ENCODE data around the gene BCL11A. TPM values are rescaled to one million over a fixed set of nuclear protein-coding genes. Genes with fewer than 3 reads are reported as not detected.

BCL11A gene
- total and polyA plus RNA-seq, 8 donors, result 1.2 to 27.4 (median 16.3) TPM

GRCh38 chr2:60569680-60570111, 16.2 kb upstream of the BCL11A start:
- WGBS, 5 donors, result 2 to 4% (median 2%) methylated on average over 13 of the region's 13 CpGs
- intact Hi-C loops (cut with DNase I; ENCODE audit: low total_unique reads), result no loop called here

GRCh38 chr2:60567919-60568768, 14.7 kb upstream of the BCL11A start:
- H3K4me3 ChIP-seq, result no peak overlapping the region
- intact Hi-C loops (cut with DNase I; ENCODE audit: low total_unique reads), result no loop called here
- no peak overlapping the region for H3K27ac ChIP-seq
- no peak for DNase-seq
- 18 to 36% (median 26%) methylated on average over 11 of the region's 11 CpGs for WGBS, 5 donors
- peaks cover 0 to 95% (median 37%) of the 10 kb centered on the region in 3 donors for H3K27me3 ChIP-seq
- no peaks in the 10 kb centered on the region for H3K9me3 ChIP-seq
- TF ChIP-seq POLR2A (IDR thresholded peaks at IDR 0.05), result no peak
- TF ChIP-seq POLR2AphosphoS5 (IDR thresholded peaks at IDR 0.05), result no peak
- TF ChIP-seq EP300 (IDR thresholded peaks at IDR 0.05), result no peak
- no peak for TF ChIP-seq CTCF (IDR thresholded peaks at IDR 0.05)
- H3K4me1 ChIP-seq, result peaks cover 8 to 19% (median 12%) of the 10 kb centered on the region in 4 donors
- no peaks in the 10 kb centered on the region for H3K36me3 ChIP-seq

More at GRCh38 chr2:60569680-60570111, 16.2 kb upstream of the BCL11A start:
- TF ChIP-seq EP300 (IDR thresholded peaks at IDR 0.05) (no peak), POLR2A (IDR thresholded peaks at IDR 0.05) (no peak), POLR2AphosphoS5 (IDR thresholded peaks at IDR 0.05) (no peak), CTCF (IDR thresholded peaks at IDR 0.05) (no peak)
- H3K27me3 ChIP-seq, result peaks cover 0 to 90% (median 37%) of the 10 kb centered on the region in 3 donors
- DNase-seq, result peak in 1 of 2 donors; percentile 30
- H3K36me3 ChIP-seq, result no peaks in the 10 kb centered on the region
- no peaks in the 10 kb centered on the region for H3K9me3 ChIP-seq
- H3K4me3 ChIP-seq, result peak overlapping the region in 3 of 4 donors; percentile 7 to 27 (median 17)
- no peak overlapping the region for H3K27ac ChIP-seq
- H3K4me1 ChIP-seq, result peaks cover 8 to 19% (median 12%) of the 10 kb centered on the region in 4 donors

GRCh38 chr2:60567096-60567495, 13.6 kb upstream of the BCL11A start:
- WGBS, 5 donors, result 86 to 94% (median 91%) methylated on average over 4 of the region's 4 CpGs
- TF ChIP-seq POLR2AphosphoS5 (IDR thresholded peaks at IDR 0.05) (no peak), POLR2A (IDR thresholded peaks at IDR 0.05) (no peak), CTCF (IDR thresholded peaks at IDR 0.05) (no peak), EP300 (IDR thresholded peaks at IDR 0.05) (no peak)
- H3K4me1 ChIP-seq, result peaks cover 8 to 19% (median 12%) of the 10 kb centered on the region in 4 donors
- no peak for DNase-seq
- H3K27ac ChIP-seq, result no peak overlapping the region
- no peaks in the 10 kb centered on the region for H3K9me3 ChIP-seq
- intact Hi-C loops (cut with DNase I; ENCODE audit: low total_unique reads), result no loop called here
- peaks cover 0 to 90% (median 32%) of the 10 kb centered on the region in 3 donors for H3K27me3 ChIP-seq
- no peak overlapping the region for H3K4me3 ChIP-seq
- no peaks in the 10 kb centered on the region for H3K36me3 ChIP-seq

GRCh38 chr2:60565472-60565871, 12.0 kb upstream of the BCL11A start:
- Histone ChIP-seq H3K27me3 (peaks cover 0 to 79% (median 15%) of the 10 kb centered on the region in 3 donors), H3K36me3 (no peaks in the 10 kb centered on the region), H3K4me1 (peaks cover 8 to 18% (median 12%) of the 10 kb centered on the region in 4 donors), H3K27ac (no peak overlapping the region), H3K4me3 (no peak overlapping the region), H3K9me3 (no peaks in the 10 kb centered on the region)
- intact Hi-C loops (cut with DNase I; ENCODE audit: low total_unique reads), result no loop called here
- TF ChIP-seq EP300 (IDR thresholded peaks at IDR 0.05), result no peak
- TF ChIP-seq POLR2AphosphoS5 (IDR thresholded peaks at IDR 0.05), result no peak
- no peak for TF ChIP-seq POLR2A (IDR thresholded peaks at IDR 0.05)
- peak in 1 of 7 experiments; percentile 16 for TF ChIP-seq CTCF (IDR thresholded peaks at IDR 0.05)
- DNase-seq, result peak in 1 of 2 donors; percentile 70
- 11 to 19% (median 13%) methylated on average over 3 of the region's 3 CpGs for WGBS, 5 donors
